Measurements from ENCODE around the gene BTC.

Gene BTC

GRCh38 chr4:74772783-74773182, 21.5 kb downstream of the BTC start:
- Histone ChIP-seq H3K18ac (ENCODE audit: low read length) (peak overlapping the region; percentile 80), H2BK15ac (ENCODE audit: low read length) (peak overlapping the region; percentile 77), H2BK5ac (ENCODE audit: low read length) (no peak overlapping the region), H3K36me3 (replicated peaks in 1 of 2; ENCODE audit: control insufficient read depth in 2 of 2, insufficient read depth in 2 of 2, low read length in 2 of 2) (no peaks in the 10 kb centered on the region), H3K27me3 (ENCODE audit: control insufficient read depth in 3 of 3, insufficient read depth in 3 of 3, low read depth in 1 of 3, low read length in 3 of 3) (no peaks in the 10 kb centered on the region), H2AK5ac (ENCODE audit: low read depth, low read length) (no peak overlapping the region), H2BK120ac (ENCODE audit: low read depth, low read length) (no peak overlapping the region), H3K4ac (ENCODE audit: low read length) (no peak overlapping the region), H4K91ac (ENCODE audit: low read depth, low read length, poor library complexity) (no peak overlapping the region), H3K14ac (ENCODE audit: low read length) (no peak overlapping the region), H2AFZ (ENCODE audit: low read length) (no peak overlapping the region), H3K4me1 (ENCODE audit: control insufficient read depth in 2 of 2, insufficient read depth in 1 of 2, low read depth in 1 of 2, low read length in 2 of 2) (peaks cover 0 to 6% of the 10 kb centered on the region in 2 donors), H4K8ac (ENCODE audit: low read depth, low read length) (no peak overlapping the region), H3K23ac (ENCODE audit: low read depth, low read length, poor library complexity) (no peak overlapping the region), H3K4me2 (ENCODE audit: insufficient read depth, low read length, poor library complexity, severe bottlenecking) (no peak overlapping the region), H3K79me1 (ENCODE audit: low read depth, low read length) (no peaks in the 10 kb centered on the region), H3K9me3 (replicated peaks in 1 of 2; ENCODE audit: control insufficient read depth in 2 of 2, insufficient read depth in 1 of 2, low read depth in 1 of 2, low read length in 2 of 2) (no peaks in the 10 kb centered on the region), H2BK12ac (ENCODE audit: low read length) (peak overlapping the region; percentile 58), H3K9ac (ENCODE audit: low read depth, low read length, poor library complexity) (no peak overlapping the region), H3K4me3 (ENCODE audit: low read length in 2 of 2) (no peak overlapping the region), H3K27ac (replicated peaks; ENCODE audit: low read length) (no peak overlapping the region)
- DNase-seq (ENCODE audit: low spot score): no peak
- WGBS, 2 donors (ENCODE audit: extremely low coverage in 2 of 2, insufficient read length in 2 of 2, insufficient replicate concordance in 1 of 2): no CpG with 5 or more reads among the region's 3 CpGs

- Histone ChIP-seq H3K9me3 (replicated peaks in 1 of 2; ENCODE audit: control insufficient read depth in 2 of 2, insufficient read depth in 1 of 2, low read depth in 1 of 2, low read length in 2 of 2) (no peaks in the 10 kb centered on the region), H2BK12ac (ENCODE audit: low read length) (no peak overlapping the region), H3K9ac (ENCODE audit: low read depth, low read length, poor library complexity) (no peak overlapping the region), H3K4me1 (ENCODE audit: control insufficient read depth in 2 of 2, insufficient read depth in 1 of 2, low read depth in 1 of 2, low read length in 2 of 2) (peaks cover 0 to 6% of the 10 kb centered on the region in 2 donors), H4K91ac (ENCODE audit: low read depth, low read length, poor library complexity) (no peak overlapping the region), H2AFZ (ENCODE audit: low read length) (no peak overlapping the region), H3K23ac (ENCODE audit: low read depth, low read length, poor library complexity) (no peak overlapping the region), H2BK120ac (ENCODE audit: low read depth, low read length) (no peak overlapping the region), H3K4ac (ENCODE audit: low read length) (no peak overlapping the region), H3K27ac (replicated peaks; ENCODE audit: low read length) (no peak overlapping the region), H4K8ac (ENCODE audit: low read depth, low read length) (no peak overlapping the region), H3K18ac (ENCODE audit: low read length) (no peak overlapping the region), H3K14ac (ENCODE audit: low read length) (no peak overlapping the region), H3K36me3 (replicated peaks in 1 of 2; ENCODE audit: control insufficient read depth in 2 of 2, insufficient read depth in 2 of 2, low read length in 2 of 2) (no peaks in the 10 kb centered on the region), H2BK5ac (ENCODE audit: low read length) (no peak overlapping the region), H3K79me1 (ENCODE audit: low read depth, low read length) (no peaks in the 10 kb centered on the region), H2BK15ac (ENCODE audit: low read length) (no peak overlapping the region), H3K4me3 (ENCODE audit: low read length in 2 of 2) (no peak overlapping the region), H3K4me2 (ENCODE audit: insufficient read depth, low read length, poor library complexity, severe bottlenecking) (no peak overlapping the region), H3K27me3 (ENCODE audit: control insufficient read depth in 3 of 3, insufficient read depth in 3 of 3, low read depth in 1 of 3, low read length in 3 of 3) (no peaks in the 10 kb centered on the region), H2AK5ac (ENCODE audit: low read depth, low read length) (no peak overlapping the region)
- no CpG with 5 or more reads among the region's 2 CpGs for WGBS, 2 donors (ENCODE audit: extremely low coverage in 2 of 2, insufficient read length in 2 of 2, insufficient replicate concordance in 1 of 2)
- no peak for DNase-seq (ENCODE audit: low spot score)
Observed at GRCh38 chr4:74772106-74772505, 22.2 kb downstream of the BTC start.

- Histone ChIP-seq H2AFZ (ENCODE audit: low read length) (no peak overlapping the region), H3K4ac (ENCODE audit: low read length) (no peak overlapping the region), H3K14ac (ENCODE audit: low read length) (no peak overlapping the region), H3K9me3 (replicated peaks in 1 of 2; ENCODE audit: control insufficient read depth in 2 of 2, insufficient read depth in 1 of 2, low read depth in 1 of 2, low read length in 2 of 2) (no peaks in the 10 kb centered on the region), H3K4me3 (ENCODE audit: low read length in 2 of 2) (no peak overlapping the region), H3K79me1 (ENCODE audit: low read depth, low read length) (no peaks in the 10 kb centered on the region), H3K36me3 (replicated peaks in 1 of 2; ENCODE audit: control insufficient read depth in 2 of 2, insufficient read depth in 2 of 2, low read length in 2 of 2) (no peaks in the 10 kb centered on the region), H3K27ac (replicated peaks; ENCODE audit: low read length) (no peak overlapping the region), H2BK12ac (ENCODE audit: low read length) (no peak overlapping the region), H2BK15ac (ENCODE audit: low read length) (no peak overlapping the region), H3K18ac (ENCODE audit: low read length) (no peak overlapping the region), H3K4me2 (ENCODE audit: insufficient read depth, low read length, poor library complexity, severe bottlenecking) (no peak overlapping the region), H2AK5ac (ENCODE audit: low read depth, low read length) (no peak overlapping the region), H3K4me1 (ENCODE audit: control insufficient read depth in 2 of 2, insufficient read depth in 1 of 2, low read depth in 1 of 2, low read length in 2 of 2) (peaks cover 0 to 6% of the 10 kb centered on the region in 2 donors), H3K9ac (ENCODE audit: low read depth, low read length, poor library complexity) (no peak overlapping the region), H4K91ac (ENCODE audit: low read depth, low read length, poor library complexity) (no peak overlapping the region), H3K23ac (ENCODE audit: low read depth, low read length, poor library complexity) (no peak overlapping the region), H2BK120ac (ENCODE audit: low read depth, low read length) (no peak overlapping the region), H3K27me3 (ENCODE audit: control insufficient read depth in 3 of 3, insufficient read depth in 3 of 3, low read depth in 1 of 3, low read length in 3 of 3) (no peaks in the 10 kb centered on the region), H4K8ac (ENCODE audit: low read depth, low read length) (no peak overlapping the region), H2BK5ac (ENCODE audit: low read length) (no peak overlapping the region)
- DNase-seq (ENCODE audit: low spot score): no peak
- no CpG with 5 or more reads among the region's 4 CpGs for WGBS, 2 donors (ENCODE audit: extremely low coverage in 2 of 2, insufficient read length in 2 of 2, insufficient replicate concordance in 1 of 2)
Observed at GRCh38 chr4:74770226-74770910, 24.0 kb downstream of the BTC start.

GRCh38 chr4:74768857-74769525, 25.3 kb downstream of the BTC start:
- Histone ChIP-seq H3K9ac (ENCODE audit: low read depth, low read length, poor library complexity) (no peak overlapping the region), H3K4ac (ENCODE audit: low read length) (no peak overlapping the region), H3K27me3 (ENCODE audit: control insufficient read depth in 3 of 3, insufficient read depth in 3 of 3, low read depth in 1 of 3, low read length in 3 of 3) (no peaks in the 10 kb centered on the region), H3K79me1 (ENCODE audit: low read depth, low read length) (no peaks in the 10 kb centered on the region), H2BK12ac (ENCODE audit: low read length) (no peak overlapping the region), H3K23ac (ENCODE audit: low read depth, low read length, poor library complexity) (no peak overlapping the region), H2AK5ac (ENCODE audit: low read depth, low read length) (no peak overlapping the region), H2BK120ac (ENCODE audit: low read depth, low read length) (no peak overlapping the region), H4K91ac (ENCODE audit: low read depth, low read length, poor library complexity) (no peak overlapping the region), H4K8ac (ENCODE audit: low read depth, low read length) (no peak overlapping the region), H3K27ac (replicated peaks; ENCODE audit: low read length) (no peak overlapping the region), H3K4me1 (ENCODE audit: control insufficient read depth in 2 of 2, insufficient read depth in 1 of 2, low read depth in 1 of 2, low read length in 2 of 2) (peaks cover 0 to 3% of the 10 kb centered on the region in 2 donors), H3K14ac (ENCODE audit: low read length) (no peak overlapping the region), H3K9me3 (replicated peaks in 1 of 2; ENCODE audit: control insufficient read depth in 2 of 2, insufficient read depth in 1 of 2, low read depth in 1 of 2, low read length in 2 of 2) (no peaks in the 10 kb centered on the region), H2AFZ (ENCODE audit: low read length) (no peak overlapping the region), H3K4me2 (ENCODE audit: insufficient read depth, low read length, poor library complexity, severe bottlenecking) (no peak overlapping the region), H3K36me3 (replicated peaks in 1 of 2; ENCODE audit: control insufficient read depth in 2 of 2, insufficient read depth in 2 of 2, low read length in 2 of 2) (no peaks in the 10 kb centered on the region), H3K4me3 (ENCODE audit: low read length in 2 of 2) (no peak overlapping the region), H2BK5ac (ENCODE audit: low read length) (no peak overlapping the region), H3K18ac (ENCODE audit: low read length) (no peak overlapping the region), H2BK15ac (ENCODE audit: low read length) (no peak overlapping the region)
- no peak for DNase-seq (ENCODE audit: low spot score)
- WGBS, 2 donors (ENCODE audit: extremely low coverage in 2 of 2, insufficient read length in 2 of 2, insufficient replicate concordance in 1 of 2): no CpG with 5 or more reads among the region's 2 CpGs
